Measurements from ENCODE around the gene ATPAF2. TPM values are rescaled to one million over a fixed set of nuclear protein-coding genes. Genes with fewer than 3 reads are reported as not detected.

ATPAF2 gene
- 10 to 100 TPM; 16.3 to 19.9 TPM for total RNA-seq
- polyA plus RNA-seq: 10 to 100 TPM in 1 of 2 donors, 1 to 10 TPM in 1; 7.1 to 18.4 TPM
- long read RNA-seq, donor 1, transcript ATPAF2-206 (8 exons, 1,564 nt): major isoform, 33 of 44 reads
- long read RNA-seq, donor 1, partial matches to known transcripts: 0 of 44 reads
- long read RNA-seq, donor 1, other reads (novel, unspliced or antisense): 11 of 44 reads
- long read RNA-seq, donor 2, partial matches to known transcripts: 0 of 2 reads
- long read RNA-seq, donor 2, other reads (novel, unspliced or antisense): 2 of 2 reads

- Histone ChIP-seq H3K9me3 (ENCODE audit: control insufficient read depth, low read length) (no peaks in the 10 kb centered on the region), H3K27me3 (ENCODE audit: control insufficient read depth in 1 of 2, insufficient read depth in 2 of 2, low read length in 1 of 2) (no peaks in the 10 kb centered on the region), H3K4me1 (ENCODE audit: control insufficient read depth in 1 of 2, insufficient read depth in 2 of 2, low read length in 2 of 2) (no peaks in the 10 kb centered on the region), H3K36me3 (ENCODE audit: control insufficient read depth in 1 of 2, insufficient read depth in 2 of 2, low read length in 1 of 2) (no peaks in the 10 kb centered on the region), H3K27ac (ENCODE audit: low read depth in 1 of 2, low read length in 2 of 2) (peak within 1 kb of the TSS in 1 of 2 donors; percentile 49), H3K4me3 (ENCODE audit: low read length in 2 of 2) (peak within 1 kb of the TSS; percentile 54 to 83)
- 1% methylated on average over 64 to 67 of the region's 67 CpGs for WGBS, 2 donors
- ATAC-seq (ENCODE audit: low FRiP score) (peak; percentile 100), DNase-seq (peak; percentile 100)
- intact Hi-C loops (cut with DNase I): loop anchor here in 1 of 2 donors (1.0 to 10.0 kb wide), 3 partner anchors 67 to 264 kb away; partner anchors contain the start of genes DRC3 and TOM1L2
Measured at GRCh38 chr17:18038861-18039534, at the start of gene ATPAF2, which contains the start of gene GID4. TSS of gene ATPAF2 (minus strand) at chr17:18039168. CDS start at chr17:18039013, 155 bp downstream. TSS of gene GID4 (plus strand) at chr17:18039408. CDS start at chr17:18039465, 57 bp downstream.

GRCh38 chr17:18087610-18088491 is 48.9 kb upstream of the ATPAF2 start, which contains the start of gene DRG2:
TSS of gene DRG2 (plus strand) at chr17:18087948. CDS start at chr17:18088024, 76 bp downstream.
- 1% methylated on average over 50 to 52 of the region's 52 CpGs for WGBS, 2 donors
- Histone ChIP-seq H3K27ac (ENCODE audit: low read depth in 1 of 2, low read length in 2 of 2) (peak within 1 kb of the TSS in 1 of 2 donors; percentile 6), H3K36me3 (ENCODE audit: control insufficient read depth in 1 of 2, insufficient read depth in 2 of 2, low read length in 1 of 2) (no peaks in the 10 kb centered on the region), H3K27me3 (ENCODE audit: control insufficient read depth in 1 of 2, insufficient read depth in 2 of 2, low read length in 1 of 2) (no peaks in the 10 kb centered on the region), H3K4me1 (ENCODE audit: control insufficient read depth in 1 of 2, insufficient read depth in 2 of 2, low read length in 2 of 2) (no peaks in the 10 kb centered on the region), H3K4me3 (ENCODE audit: low read length in 2 of 2) (peak within 1 kb of the TSS; percentile 86 to 87), H3K9me3 (ENCODE audit: control insufficient read depth, low read length) (no peaks in the 10 kb centered on the region)
- intact Hi-C loops (cut with DNase I): loop anchor here in 1 of 2 donors (5.0 kb wide), 1 partner anchor 94 kb away; the partner anchor contains the start of gene ALKBH5
- ATAC-seq (ENCODE audit: low FRiP score) (peak; percentile 98), DNase-seq (peak; percentile 94 to 97)

- no peak overlapping the region for H3K4me3 ChIP-seq (ENCODE audit: low read length in 2 of 2)
- ATAC-seq (ENCODE audit: low FRiP score): no peak
- no peaks in the 10 kb centered on the region for H3K27me3 ChIP-seq (ENCODE audit: control insufficient read depth in 1 of 2, insufficient read depth in 2 of 2, low read length in 1 of 2)
- no peaks in the 10 kb centered on the region for H3K36me3 ChIP-seq (ENCODE audit: control insufficient read depth in 1 of 2, insufficient read depth in 2 of 2, low read length in 1 of 2)
- intact Hi-C loops (cut with DNase I): no loop called here
- no peaks in the 10 kb centered on the region for H3K4me1 ChIP-seq (ENCODE audit: control insufficient read depth in 1 of 2, insufficient read depth in 2 of 2, low read length in 2 of 2)
- H3K27ac ChIP-seq (ENCODE audit: low read depth in 1 of 2, low read length in 2 of 2): no peak overlapping the region
- H3K9me3 ChIP-seq (ENCODE audit: control insufficient read depth, low read length): no peaks in the 10 kb centered on the region
- 87% methylated on average over 4 of the region's 4 CpGs for WGBS, 2 donors
- no peak for DNase-seq
Measured at GRCh38 chr17:18084256-18084655, 45.3 kb upstream of the ATPAF2 start.

GRCh38 chr17:18079543-18079942 is 40.6 kb upstream of the ATPAF2 start:
- Histone ChIP-seq H3K36me3 (ENCODE audit: control insufficient read depth in 1 of 2, insufficient read depth in 2 of 2, low read length in 1 of 2) (no peaks in the 10 kb centered on the region), H3K27me3 (ENCODE audit: control insufficient read depth in 1 of 2, insufficient read depth in 2 of 2, low read length in 1 of 2) (no peaks in the 10 kb centered on the region), H3K4me1 (ENCODE audit: control insufficient read depth in 1 of 2, insufficient read depth in 2 of 2, low read length in 2 of 2) (no peaks in the 10 kb centered on the region), H3K27ac (ENCODE audit: low read depth in 1 of 2, low read length in 2 of 2) (no peak overlapping the region), H3K4me3 (ENCODE audit: low read length in 2 of 2) (no peak overlapping the region), H3K9me3 (ENCODE audit: control insufficient read depth, low read length) (no peaks in the 10 kb centered on the region)
- intact Hi-C loops (cut with DNase I): no loop called here
- ATAC-seq (ENCODE audit: low FRiP score): no peak
- DNase-seq: no peak
- 74 to 82% methylated on average over 4 of the region's 4 CpGs for whole genome bisulfite sequencing, 2 donors

- H3K4me3 ChIP-seq (ENCODE audit: low read length in 2 of 2): no peak overlapping the region
- H3K27ac ChIP-seq (ENCODE audit: low read depth in 1 of 2, low read length in 2 of 2): no peak overlapping the region
- no peaks in the 10 kb centered on the region for H3K4me1 ChIP-seq (ENCODE audit: control insufficient read depth in 1 of 2, insufficient read depth in 2 of 2, low read length in 2 of 2)
- intact Hi-C loops (cut with DNase I): no loop called here
- H3K9me3 ChIP-seq (ENCODE audit: control insufficient read depth, low read length): no peaks in the 10 kb centered on the region
- ATAC-seq (ENCODE audit: low FRiP score): no peak
- WGBS, 2 donors: 73 to 76% methylated on average over 7 of the region's 7 CpGs
- no peak for DNase-seq
- no peaks in the 10 kb centered on the region for H3K27me3 ChIP-seq (ENCODE audit: control insufficient read depth in 1 of 2, insufficient read depth in 2 of 2, low read length in 1 of 2)
- no peaks in the 10 kb centered on the region for H3K36me3 ChIP-seq (ENCODE audit: control insufficient read depth in 1 of 2, insufficient read depth in 2 of 2, low read length in 1 of 2)
Measured at GRCh38 chr17:18076936-18077335, 38.0 kb upstream of the ATPAF2 start.

- no peaks in the 10 kb centered on the region for H3K4me1 ChIP-seq (ENCODE audit: control insufficient read depth in 1 of 2, insufficient read depth in 2 of 2, low read length in 2 of 2)
- ATAC-seq (ENCODE audit: low FRiP score) (no peak), DNase-seq (no peak)
- no peak overlapping the region for H3K4me3 ChIP-seq (ENCODE audit: low read length in 2 of 2)
- no peaks in the 10 kb centered on the region for H3K9me3 ChIP-seq (ENCODE audit: control insufficient read depth, low read length)
- H3K27ac ChIP-seq (ENCODE audit: low read depth in 1 of 2, low read length in 2 of 2): no peak overlapping the region
- H3K27me3 ChIP-seq (ENCODE audit: control insufficient read depth in 1 of 2, insufficient read depth in 2 of 2, low read length in 1 of 2): no peaks in the 10 kb centered on the region
- intact Hi-C loops (cut with DNase I): no loop called here
- WGBS, 2 donors: 84 to 85% methylated on average over 6 of the region's 6 CpGs
- no peaks in the 10 kb centered on the region for H3K36me3 ChIP-seq (ENCODE audit: control insufficient read depth in 1 of 2, insufficient read depth in 2 of 2, low read length in 1 of 2)
Measured at GRCh38 chr17:18074566-18075272, 35.8 kb upstream of the ATPAF2 start.

- intact Hi-C loops (cut with DNase I): no loop called here
- no peaks in the 10 kb centered on the region for H3K27me3 ChIP-seq (ENCODE audit: control insufficient read depth in 1 of 2, insufficient read depth in 2 of 2, low read length in 1 of 2)
- ATAC-seq (ENCODE audit: low FRiP score): no peak
Measured at GRCh38 chr17:18071751-18072150, 32.8 kb upstream of the ATPAF2 start.

GRCh38 chr17:18070861-18071340 is 31.9 kb upstream of the ATPAF2 start:
- intact Hi-C loops (cut with DNase I): no loop called here
- H3K9me3 ChIP-seq (ENCODE audit: control insufficient read depth, low read length): no peaks in the 10 kb centered on the region
- H3K4me3 ChIP-seq (ENCODE audit: low read length in 2 of 2): peak overlapping the region in 1 of 2 donors; percentile 32
- H3K27ac ChIP-seq (ENCODE audit: low read depth in 1 of 2, low read length in 2 of 2): no peak overlapping the region
- no peak for DNase-seq
- 2% methylated on average over 8 of the region's 8 CpGs for WGBS, 2 donors
- no peaks in the 10 kb centered on the region for H3K4me1 ChIP-seq (ENCODE audit: control insufficient read depth in 1 of 2, insufficient read depth in 2 of 2, low read length in 2 of 2)
- no peak for ATAC-seq (ENCODE audit: low FRiP score)
- H3K27me3 ChIP-seq (ENCODE audit: control insufficient read depth in 1 of 2, insufficient read depth in 2 of 2, low read length in 1 of 2): no peaks in the 10 kb centered on the region
- H3K36me3 ChIP-seq (ENCODE audit: control insufficient read depth in 1 of 2, insufficient read depth in 2 of 2, low read length in 1 of 2): peaks cover 0 to 2% of the 10 kb centered on the region in 2 donors

More at GRCh38 chr17:18071751-18072150, 32.8 kb upstream of the ATPAF2 start:
- Histone ChIP-seq H3K36me3 (ENCODE audit: control insufficient read depth in 1 of 2, insufficient read depth in 2 of 2, low read length in 1 of 2) (no peaks in the 10 kb centered on the region), H3K4me1 (ENCODE audit: control insufficient read depth in 1 of 2, insufficient read depth in 2 of 2, low read length in 2 of 2) (no peaks in the 10 kb centered on the region), H3K27ac (ENCODE audit: low read depth in 1 of 2, low read length in 2 of 2) (no peak overlapping the region), H3K9me3 (ENCODE audit: control insufficient read depth, low read length) (no peaks in the 10 kb centered on the region), H3K4me3 (ENCODE audit: low read length in 2 of 2) (no peak overlapping the region)
- DNase-seq: no peak

Measured in aorta (tissue), 5 donors.